ENCODE results near the gene CTTNBP2NL. TPM values are rescaled to one million over a fixed set of nuclear protein-coding genes. Genes with fewer than 3 reads are reported as not detected.

CTTNBP2NL gene
- total RNA-seq, 1 donor from 2014 or later = 44.0 TPM

DNA sequence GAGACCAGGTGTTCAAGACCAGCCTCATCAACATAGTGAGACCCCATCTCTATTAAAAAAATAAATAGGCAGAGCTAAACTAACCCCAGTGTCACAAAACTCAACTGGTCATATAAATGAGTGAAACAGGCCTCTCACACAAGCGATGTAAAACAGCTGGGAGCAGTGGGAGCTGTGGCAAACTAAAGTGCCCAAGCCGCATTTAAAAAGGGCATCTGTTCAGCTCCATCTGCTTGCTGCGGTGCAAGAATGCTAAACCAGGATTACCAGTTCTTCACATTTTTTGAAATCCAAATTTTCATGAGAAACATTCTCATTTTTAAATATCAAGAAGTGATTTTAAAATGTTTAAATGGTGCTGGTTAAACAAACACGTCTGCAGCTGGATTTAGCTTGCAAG is 62.7 kb downstream of the CTTNBP2NL start:
- DNase-seq (ENCODE audit: low read depth) = no peak

DNA sequence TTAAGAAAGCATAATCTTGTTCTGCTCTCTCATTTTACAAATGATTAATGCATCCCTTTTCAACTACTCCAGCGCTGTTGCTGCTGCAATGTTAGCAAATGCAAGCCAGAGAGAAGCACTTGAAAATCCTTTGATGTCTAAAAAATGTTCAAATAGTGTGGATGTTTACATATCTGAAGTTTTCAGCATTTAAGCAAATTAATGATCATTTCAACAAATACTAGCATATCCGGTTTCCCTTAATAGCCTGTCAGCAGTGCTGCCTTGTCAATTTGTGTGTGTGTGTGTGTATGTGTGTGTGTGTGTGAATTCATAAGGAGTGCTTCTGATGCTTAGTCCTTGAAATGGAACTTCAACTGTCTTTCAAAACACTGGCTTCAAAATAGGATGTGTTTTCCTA is 64.6 kb downstream of the CTTNBP2NL start:
- Histone ChIP-seq H3K4me3 (ENCODE audit: low read depth, low read length) (no peak overlapping the region), H3K36me3 (ENCODE audit: control insufficient read depth, insufficient read depth, low read length) (peaks cover 2% of the 10 kb centered on the region), H3K27me3 (ENCODE audit: control insufficient read depth, insufficient read depth, low read length) (no peaks in the 10 kb centered on the region)
- TF ChIP-seq CTCF (IDR thresholded peaks at IDR 0.05; ENCODE audit: insufficient read depth, low read length, poor library complexity, severe bottlenecking) = no peak
- no peak for DNase-seq (ENCODE audit: low read depth)

More for the DNA sequence above, 62.7 kb downstream of the CTTNBP2NL start:
- no peak overlapping the region for H3K4me3 ChIP-seq (ENCODE audit: low read depth, low read length)
- no peak for TF ChIP-seq CTCF (IDR thresholded peaks at IDR 0.05; ENCODE audit: insufficient read depth, low read length, poor library complexity, severe bottlenecking)
- H3K36me3 ChIP-seq (ENCODE audit: control insufficient read depth, insufficient read depth, low read length) = peaks cover 2% of the 10 kb centered on the region
- H3K27me3 ChIP-seq (ENCODE audit: control insufficient read depth, insufficient read depth, low read length) = no peaks in the 10 kb centered on the region

DNA sequence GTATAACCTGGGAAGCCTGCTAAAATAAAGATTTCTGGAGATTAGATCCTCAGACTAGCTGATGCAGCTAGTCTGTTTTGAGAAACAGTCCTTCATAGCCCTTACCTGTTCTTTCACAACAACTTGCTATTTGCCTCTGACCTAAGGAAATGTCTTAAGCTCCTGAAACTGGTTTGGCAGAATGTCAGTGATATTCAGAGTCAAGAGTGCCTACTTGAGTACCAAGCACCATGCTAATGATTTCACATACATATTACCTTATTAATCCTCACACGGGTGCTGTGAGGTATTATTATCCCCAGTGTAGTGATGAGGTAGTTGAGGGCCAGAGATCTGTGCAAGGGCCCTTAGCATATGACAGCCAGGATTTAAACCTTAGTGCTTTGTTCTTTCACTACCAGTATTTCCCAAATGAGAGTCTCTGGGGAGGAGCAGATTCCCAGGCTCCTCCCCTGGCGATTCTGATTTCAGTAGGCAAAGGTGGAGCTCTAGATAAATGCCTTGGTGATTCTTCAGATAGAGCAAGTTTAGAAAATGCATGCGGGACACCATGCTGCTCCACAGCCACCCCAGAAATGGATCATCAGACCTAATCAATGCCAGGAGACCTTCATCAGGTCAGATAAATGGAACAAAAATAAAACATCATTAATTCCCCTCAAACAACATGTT is 65.3 kb downstream of the CTTNBP2NL start:
- DNase-seq (ENCODE audit: low read depth) = no peak
- Histone ChIP-seq H3K27me3 (ENCODE audit: control insufficient read depth, insufficient read depth, low read length) (no peaks in the 10 kb centered on the region), H3K36me3 (ENCODE audit: control insufficient read depth, insufficient read depth, low read length) (no peaks in the 10 kb centered on the region), H3K4me3 (ENCODE audit: low read depth, low read length) (no peak overlapping the region)
- no peak for TF ChIP-seq CTCF (IDR thresholded peaks at IDR 0.05; ENCODE audit: insufficient read depth, low read length, poor library complexity, severe bottlenecking)

DNA sequence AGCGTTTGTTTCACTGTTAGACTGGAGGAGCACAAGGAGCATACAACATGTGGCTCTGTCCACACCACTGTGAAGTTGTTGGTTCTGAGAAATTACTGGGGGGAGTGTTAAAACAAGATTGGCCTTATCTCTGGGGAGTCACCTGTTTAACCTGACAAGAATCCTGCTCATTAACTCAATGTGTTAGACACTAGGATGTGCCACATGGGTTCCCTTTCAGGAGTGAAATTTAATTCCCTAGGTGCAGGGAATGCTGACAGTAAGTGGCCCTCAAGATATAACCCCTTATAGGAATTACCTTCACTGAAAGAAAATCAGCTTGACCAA is 66.9 kb downstream of the CTTNBP2NL start:
- TF ChIP-seq CTCF (IDR thresholded peaks at IDR 0.05; ENCODE audit: insufficient read depth, low read length, poor library complexity, severe bottlenecking) = no peak
- DNase-seq (ENCODE audit: low read depth) = no peak
- no peaks in the 10 kb centered on the region for H3K27me3 ChIP-seq (ENCODE audit: control insufficient read depth, insufficient read depth, low read length)
- no peak overlapping the region for H3K4me3 ChIP-seq (ENCODE audit: low read depth, low read length)
- no peaks in the 10 kb centered on the region for H3K36me3 ChIP-seq (ENCODE audit: control insufficient read depth, insufficient read depth, low read length)

GRCh38 chr1:112464501-112464900 is 68.5 kb downstream of the CTTNBP2NL start:
- TF ChIP-seq CTCF (IDR thresholded peaks at IDR 0.05; ENCODE audit: insufficient read depth, low read length, poor library complexity, severe bottlenecking) = no peak
- DNase-seq (ENCODE audit: low read depth) = no peak
- H3K27me3 ChIP-seq (ENCODE audit: control insufficient read depth, insufficient read depth, low read length) = no peaks in the 10 kb centered on the region
- no peaks in the 10 kb centered on the region for H3K36me3 ChIP-seq (ENCODE audit: control insufficient read depth, insufficient read depth, low read length)
- H3K4me3 ChIP-seq (ENCODE audit: low read depth, low read length) = no peak overlapping the region

DNA sequence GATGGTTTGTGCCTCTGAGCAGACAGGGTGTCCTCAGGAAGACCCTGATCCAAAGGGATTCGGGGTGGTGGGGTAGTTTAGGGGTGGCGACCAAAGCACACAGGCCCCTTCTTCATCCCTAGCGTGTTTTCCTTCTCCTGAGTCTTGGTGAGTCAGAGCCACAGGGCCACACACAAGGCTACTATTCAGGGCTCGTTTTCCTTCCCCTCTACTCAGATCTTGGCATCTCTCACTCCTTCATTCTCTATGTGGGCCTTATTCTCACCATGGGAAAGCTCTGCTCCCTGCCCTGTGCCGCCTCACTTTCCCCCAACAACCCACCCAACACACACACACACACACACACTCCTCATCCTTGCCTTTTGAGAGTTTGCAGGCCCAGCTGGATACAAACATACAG is 69.1 kb downstream of the CTTNBP2NL start:
- DNase-seq (ENCODE audit: low read depth) = no peak
- no peak for TF ChIP-seq CTCF (IDR thresholded peaks at IDR 0.05; ENCODE audit: insufficient read depth, low read length, poor library complexity, severe bottlenecking)
- Histone ChIP-seq H3K36me3 (ENCODE audit: control insufficient read depth, insufficient read depth, low read length) (no peaks in the 10 kb centered on the region), H3K27me3 (ENCODE audit: control insufficient read depth, insufficient read depth, low read length) (no peaks in the 10 kb centered on the region), H3K4me3 (ENCODE audit: low read depth, low read length) (no peak overlapping the region)
